T47D (cell line): ENCODE data around the gene MCTP2.

Experiments used
- DNase-seq, 2 experiments: peaks; one replicate each; pipeline versions ENCODE4 v3.0.0 to v3.0.0-alpha.2; 2011 to 2012; ENCODE audit warnings: low read depth in 1 of 2, low spot score in 1 of 2
- JUND ChIP-seq: IDR thresholded peaks from 2 replicates; pipeline ENCODE4 v1.6.1; 2012; ENCODE audit warnings: low read depth
- in situ Hi-C: cut with HindIII; loops from 2 replicates; pipeline ENCODE4 v1.10.0; 2016; ENCODE audit warnings: low sequenced_read_pairs, low pct_unique_long_range_greater_than_20kb

Gene MCTP2

GRCh38 chr15:94277485-94277884 is 46.1 kb downstream of the MCTP2 start:
- no peak for TF ChIP-seq JUND
- no peak for DNase-seq
- in situ Hi-C loops: no loop called here

DNA sequence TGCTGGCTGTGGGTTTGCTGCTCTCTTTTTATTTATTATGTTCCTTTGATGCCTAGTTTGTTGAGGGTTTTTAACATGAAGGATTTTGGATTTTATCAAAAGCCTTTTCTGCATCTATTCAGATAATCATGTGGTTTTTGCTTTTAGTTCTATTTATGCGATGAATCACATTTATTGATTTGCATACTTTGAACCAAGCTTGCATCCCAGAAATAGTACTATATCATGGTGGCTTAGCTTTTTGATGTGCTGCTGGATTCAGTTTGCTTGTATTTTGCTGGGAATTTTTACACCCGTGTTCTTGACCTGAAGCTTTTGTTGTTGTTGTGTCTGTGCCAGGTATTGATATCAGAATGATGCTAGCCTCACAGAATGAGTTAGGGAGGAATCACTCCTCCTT is 48.4 kb downstream of the MCTP2 start:
- DNase-seq: no peak
- in situ Hi-C loops: no loop called here
- no peak for TF ChIP-seq JUND

GRCh38 chr15:94280301-94280700 is 48.9 kb downstream of the MCTP2 start:
- no peak for DNase-seq
- in situ Hi-C loops: no loop called here
- TF ChIP-seq JUND: no peak

DNA sequence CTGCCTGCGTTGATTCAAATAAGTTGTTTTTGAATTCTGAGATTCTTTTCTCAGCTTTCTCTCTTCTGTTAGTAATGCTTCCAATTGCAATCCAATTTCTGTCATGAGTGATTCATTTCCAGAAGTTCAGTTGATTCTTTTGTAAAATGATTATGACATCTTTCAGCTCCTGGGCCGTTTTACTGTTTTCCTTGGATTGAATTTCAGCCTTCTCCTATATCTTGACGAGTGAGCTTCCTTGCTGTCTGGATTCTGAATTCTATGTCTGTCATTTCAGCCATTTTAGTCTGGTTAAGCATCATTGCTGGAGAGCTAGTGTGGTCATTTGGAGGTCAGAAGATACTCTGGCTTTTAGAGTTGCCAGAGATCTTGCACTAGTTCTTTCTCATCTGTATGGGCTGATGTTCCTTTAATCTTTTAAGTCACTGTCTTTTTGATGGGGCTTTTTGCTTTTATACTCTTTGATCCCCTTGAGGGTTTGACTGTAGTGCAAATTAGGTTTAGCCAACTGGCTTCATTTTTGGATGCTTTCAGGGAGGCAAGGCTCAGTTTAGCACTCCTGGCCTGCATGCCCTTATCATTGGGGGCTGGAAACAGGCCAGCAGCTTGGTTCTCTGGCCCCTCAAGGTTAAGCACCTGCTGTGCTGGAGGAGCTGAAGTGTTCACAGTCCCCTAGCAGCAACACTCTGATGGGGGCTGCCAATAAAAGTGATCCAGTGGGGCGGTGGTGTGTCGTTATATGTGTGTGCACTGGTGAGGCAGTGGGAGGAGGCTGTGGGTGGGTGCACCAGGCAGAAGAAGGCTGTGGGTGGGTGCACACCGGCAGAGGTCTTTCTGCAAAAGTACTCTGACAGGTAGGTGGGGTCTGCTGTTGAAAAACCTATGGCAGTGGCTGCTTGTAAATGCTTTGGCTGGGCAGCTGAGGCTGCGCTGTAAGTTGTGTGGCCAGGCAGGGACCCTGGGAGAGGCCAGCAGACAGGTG is 51.2 kb downstream of the MCTP2 start:
- no peak for DNase-seq
- no peak for TF ChIP-seq JUND
- in situ Hi-C loops: no loop called here

DNA sequence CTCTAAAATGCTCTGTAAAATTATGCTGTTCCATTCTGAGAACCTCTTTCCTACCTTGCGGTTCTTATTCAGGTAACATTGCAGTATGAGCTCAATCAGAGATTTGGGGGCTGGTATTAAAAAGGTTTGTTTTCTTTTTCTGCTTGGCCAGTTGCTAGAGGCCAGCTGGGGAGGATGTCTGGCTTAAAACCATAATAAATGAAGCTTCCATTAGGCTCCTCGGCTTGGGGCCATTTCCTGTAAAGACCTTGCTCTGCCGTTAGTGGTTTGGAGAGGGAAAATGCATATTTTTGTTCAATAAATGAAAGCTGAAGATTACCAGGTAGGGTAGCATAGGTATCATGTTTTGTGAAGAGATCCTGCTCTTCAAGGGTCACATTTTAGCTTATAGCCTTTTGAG is 55.2 kb downstream of the MCTP2 start:
- in situ Hi-C loops: no loop called here
- TF ChIP-seq JUND: no peak
- no peak for DNase-seq

DNA sequence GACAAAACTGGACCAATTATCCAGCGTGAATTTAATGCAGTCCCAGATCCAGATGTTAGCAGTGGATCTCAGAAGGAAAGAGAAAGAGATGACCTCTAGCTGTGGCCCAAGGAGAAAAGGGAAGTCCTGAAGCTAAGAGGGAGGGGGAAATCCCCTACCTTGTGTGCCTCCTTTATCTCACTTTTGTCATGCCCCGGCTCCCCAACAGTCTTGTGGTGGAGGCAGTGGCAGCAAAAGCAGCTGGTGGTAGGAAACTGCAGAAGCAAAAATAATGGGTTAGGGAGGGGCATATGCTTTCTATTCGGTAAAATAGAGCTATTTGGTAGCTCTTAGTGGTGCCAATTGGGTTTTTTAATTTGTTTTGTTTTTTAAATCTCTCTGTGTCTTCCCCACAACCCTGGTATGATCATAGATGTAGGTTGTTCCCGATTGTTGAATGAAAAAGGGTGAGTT is 56.5 kb downstream of the MCTP2 start:
- no peak for DNase-seq
- in situ Hi-C loops: no loop called here
- no peak for TF ChIP-seq JUND

DNA sequence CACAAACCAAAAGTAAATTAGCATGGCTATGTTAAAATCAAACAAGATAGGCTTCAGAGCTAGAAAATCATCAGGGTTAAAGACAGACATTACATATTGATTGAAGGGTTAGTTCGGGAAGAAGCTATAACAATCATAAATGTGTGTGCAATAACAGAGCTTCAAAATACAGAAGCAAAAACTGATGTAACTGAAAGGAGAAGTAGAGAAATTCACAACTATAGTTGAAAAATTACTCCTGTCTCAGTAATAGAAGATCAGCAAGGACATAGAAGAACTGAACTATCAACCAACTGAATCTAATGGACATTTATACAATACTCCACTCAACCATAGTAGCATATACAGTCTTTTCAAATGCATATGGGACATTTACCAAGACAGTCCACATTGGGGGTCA is 59.4 kb downstream of the MCTP2 start:
- DNase-seq: no peak
- no peak for TF ChIP-seq JUND
- in situ Hi-C loops: no loop called here

DNA sequence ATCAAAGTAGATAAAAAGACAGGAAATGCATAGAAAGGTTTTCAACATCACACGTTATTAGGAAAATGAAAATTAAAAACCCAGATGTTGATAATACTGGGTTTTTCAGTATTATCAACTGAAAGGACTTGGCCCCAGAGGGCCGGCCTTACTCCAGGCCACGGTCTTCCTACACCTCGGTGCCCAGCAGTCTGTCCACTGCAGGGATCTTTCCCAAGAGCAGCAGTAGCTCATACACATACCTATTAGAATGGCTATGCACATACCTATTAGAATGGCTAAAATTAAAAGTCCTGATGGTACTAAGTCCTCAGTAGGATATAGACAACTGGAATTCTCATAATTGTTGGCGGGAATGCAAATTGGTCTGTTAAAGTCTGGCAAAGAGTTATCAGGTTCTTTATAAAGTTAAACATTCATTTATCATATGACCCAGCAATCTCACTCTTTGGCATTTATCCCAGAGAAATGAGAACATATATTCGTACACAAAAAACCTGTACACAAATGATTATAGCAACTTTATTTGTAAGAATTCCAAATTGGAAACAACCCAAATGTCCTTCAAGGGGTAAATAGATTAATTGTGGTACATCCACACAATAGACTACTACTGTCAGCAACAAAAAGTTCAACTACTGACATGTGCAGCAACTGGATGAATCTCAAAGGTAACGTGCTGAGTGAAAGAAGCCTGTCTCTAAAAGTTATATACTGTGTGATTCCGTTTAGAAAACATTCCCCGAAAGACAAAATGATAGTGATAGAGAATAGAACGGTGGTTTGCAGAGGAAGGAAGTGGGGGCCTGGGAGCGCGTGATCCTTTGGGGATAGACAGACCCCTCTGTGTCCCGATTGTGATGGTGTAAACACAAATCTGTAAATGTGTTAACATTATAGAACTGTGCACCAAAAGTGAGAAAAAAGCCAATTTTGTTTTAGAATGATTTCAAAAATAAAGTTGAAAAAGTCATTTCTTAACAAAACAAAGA is 62.3 kb downstream of the MCTP2 start:
- in situ Hi-C loops: no loop called here

DNA sequence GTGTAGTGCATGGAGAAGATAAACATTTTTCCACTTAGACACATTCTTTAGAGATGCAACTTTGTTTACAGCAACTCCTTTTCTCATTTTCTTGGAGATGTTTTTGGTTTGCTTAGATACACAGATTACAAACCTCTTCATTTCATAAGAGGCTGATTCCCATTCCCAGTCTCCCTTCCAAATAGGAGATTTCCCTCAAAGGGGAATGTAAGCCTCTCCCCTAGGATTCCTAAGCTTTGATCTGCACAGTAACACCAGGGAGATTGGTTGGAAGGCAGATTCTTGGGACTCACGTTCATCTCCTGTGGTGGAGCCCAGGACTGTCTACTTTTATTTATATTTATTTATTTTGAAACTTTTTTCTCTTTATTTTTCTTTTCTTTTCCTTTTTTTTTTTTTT is 63.2 kb downstream of the MCTP2 start:
- TF ChIP-seq JUND: no peak
- in situ Hi-C loops: no loop called here
- DNase-seq: no peak

More for the DNA sequence above, 62.3 kb downstream of the MCTP2 start:
- no peak for DNase-seq
- no peak for TF ChIP-seq JUND

GRCh38 chr15:94295275-94295674 is 63.9 kb downstream of the MCTP2 start:
- in situ Hi-C loops: no loop called here
- DNase-seq: no peak
- TF ChIP-seq JUND: no peak

DNA sequence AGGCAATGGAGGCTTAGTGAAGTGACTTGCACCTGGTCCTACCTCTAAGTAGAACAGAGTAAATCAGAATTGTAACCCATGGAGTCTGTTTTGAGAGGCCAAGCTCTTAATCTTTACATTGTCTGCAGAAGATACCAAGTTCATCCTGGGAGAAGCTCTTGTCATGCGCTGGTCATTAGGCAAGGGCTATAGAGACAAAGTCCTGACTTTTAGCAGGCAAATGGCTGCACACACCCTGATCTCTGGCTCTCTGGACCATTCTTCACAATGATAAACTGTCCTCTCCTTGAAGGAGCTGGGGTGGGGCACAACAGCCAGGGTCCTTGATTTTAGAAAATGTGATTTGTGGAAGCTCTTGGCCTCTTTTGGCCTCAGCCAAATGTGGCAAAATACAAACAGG is 65.4 kb downstream of the MCTP2 start:
- TF ChIP-seq JUND: no peak
- in situ Hi-C loops: no loop called here
- DNase-seq: no peak

- DNase-seq: no peak
- in situ Hi-C loops: no loop called here
- TF ChIP-seq JUND: no peak
These were observed 66.2 kb downstream of the MCTP2 start for GRCh38 chr15:94297558-94297957.
